KMS-11 (cell line): ENCODE measurements around the gene GMCL2.

Experiments
- H2AFZ ChIP-seq: fragments of 200-600 bp; sonication (generic); 2 replicates; pipeline ENCODE4 v1.6.1; 2016; ENCODE audit warnings: antibody characterized with exemption, mixed run types, low read depth
- H3K27ac ChIP-seq: fragments of 200-600 bp; sonication (generic); 2 replicates; pipeline ENCODE4 v1.6.1; 2016; ENCODE audit warnings: mild to moderate bottlenecking, mixed run types
- H3K27me3 ChIP-seq: fragments of 200-600 bp; sonication (generic); 2 replicates; pipeline ENCODE4 v1.6.1; 2017; ENCODE audit warnings: mild to moderate bottlenecking, low read depth, mixed run types, moderate library complexity; ENCODE audit not compliant: insufficient read depth
- H3K36me3 ChIP-seq: fragments of 200-600 bp; sonication (generic); 2 replicates; pipeline ENCODE4 v1.6.1; 2017; ENCODE audit warnings: mild to moderate bottlenecking, mixed run types; ENCODE audit not compliant: insufficient read depth
- H3K4me1 ChIP-seq: fragments of 200-600 bp; sonication (generic); 2 replicates; pipeline ENCODE4 v1.6.1; 2016; ENCODE audit warnings: mild to moderate bottlenecking, low read depth, mixed run types; ENCODE audit not compliant: poor library complexity, severe bottlenecking
- H3K4me2 ChIP-seq: fragments of 200-600 bp; sonication (generic); 2 replicates; pipeline ENCODE4 v1.7.0; 2016; ENCODE audit warnings: mild to moderate bottlenecking, mixed run types
- H3K4me3 ChIP-seq: fragments of 200-600 bp; sonication (generic); IDR thresholded peaks from 2 replicates; pipeline ENCODE4 v1.6.1; 2017; ENCODE audit warnings: low read depth, low read length, mixed read lengths; ENCODE audit not compliant: insufficient read depth
- H3K79me2 ChIP-seq: fragments of 200-600 bp; sonication (generic); 2 replicates; pipeline ENCODE4 v1.6.1; 2016; ENCODE audit warnings: low read depth, mixed run types; ENCODE audit not compliant: insufficient read depth
- H3K9ac ChIP-seq: fragments of 200-600 bp; sonication (generic); 2 replicates; pipeline ENCODE4 v1.6.1; 2016; ENCODE audit warnings: mild to moderate bottlenecking, mixed run types
- H4K20me1 ChIP-seq: fragments of 200-600 bp; sonication (generic); 2 replicates; pipeline ENCODE4 v1.6.1; 2016; ENCODE audit warnings: mild to moderate bottlenecking, mixed run types; ENCODE audit not compliant: insufficient read depth
- CTCF ChIP-seq: fragments of 200-600 bp; sonication (generic); conservative IDR thresholded peaks from 2 replicates; pipeline ENCODE4 v1.6.1; 2017; ENCODE audit warnings: low read depth, mild to moderate bottlenecking, antibody characterized with exemption, low read length, moderate library complexity, mixed read lengths

Gene GMCL2

GRCh38 chr5:178227929-178228328 is 40.8 kb upstream of the GMCL2 start:
- no peak overlapping the region for H3K4me2 ChIP-seq
- H3K27me3 ChIP-seq: no peaks in the 10 kb centered on the region
- TF ChIP-seq CTCF: no peak
- peaks cover 6% of the 10 kb centered on the region for H3K4me1 ChIP-seq
- H3K4me3 ChIP-seq: no peak overlapping the region
- H2AFZ ChIP-seq: no peak overlapping the region
- H3K9ac ChIP-seq: no peak overlapping the region
- H3K79me2 ChIP-seq: peaks cover 18% of the 10 kb centered on the region; the same call in 1 of the 2 replicates
- no peaks in the 10 kb centered on the region for H3K36me3 ChIP-seq
- H4K20me1 ChIP-seq: no peaks in the 10 kb centered on the region
- H3K27ac ChIP-seq: no peak overlapping the region

- H3K36me3 ChIP-seq: no peaks in the 10 kb centered on the region
- no peak for TF ChIP-seq CTCF
- H4K20me1 ChIP-seq: no peaks in the 10 kb centered on the region
- no peak overlapping the region for H3K4me2 ChIP-seq
- no peak overlapping the region for H3K27ac ChIP-seq
- peaks cover 18% of the 10 kb centered on the region; the same call in 1 of the 2 replicates for H3K79me2 ChIP-seq
- H2AFZ ChIP-seq: no peak overlapping the region
- peaks cover 6% of the 10 kb centered on the region for H3K4me1 ChIP-seq
- H3K9ac ChIP-seq: no peak overlapping the region
- no peak overlapping the region for H3K4me3 ChIP-seq
- H3K27me3 ChIP-seq: no peaks in the 10 kb centered on the region
Observed at GRCh38 chr5:178227138-178227659, 40.0 kb upstream of the GMCL2 start.

DNA sequence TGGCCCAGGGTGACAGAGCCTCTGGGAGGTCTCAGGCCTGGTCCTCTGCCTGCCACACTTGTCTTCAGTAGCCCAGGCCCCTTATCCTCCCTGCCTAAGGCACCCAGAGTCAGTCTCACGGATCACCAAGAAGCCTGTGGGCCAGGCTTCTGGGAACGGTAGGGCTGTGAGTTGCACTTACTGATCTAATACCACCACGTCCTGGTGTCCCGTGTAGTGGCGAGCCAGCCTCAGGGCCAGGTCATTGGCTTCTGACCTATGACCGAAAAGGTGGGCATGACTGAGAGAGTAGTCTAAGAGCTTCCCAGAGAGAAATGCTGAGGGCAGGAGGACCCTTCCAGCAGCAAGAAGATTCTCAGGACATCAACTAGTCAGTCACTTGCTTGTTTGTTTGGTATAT is 38.0 kb upstream of the GMCL2 start:
- H3K4me2 ChIP-seq: no peak overlapping the region
- TF ChIP-seq CTCF: no peak
- no peak overlapping the region for H3K4me3 ChIP-seq
- H3K27me3 ChIP-seq: no peaks in the 10 kb centered on the region
- H2AFZ ChIP-seq: no peak overlapping the region
- no peaks in the 10 kb centered on the region for H3K4me1 ChIP-seq
- no peak overlapping the region for H3K27ac ChIP-seq
- H3K36me3 ChIP-seq: no peaks in the 10 kb centered on the region
- H4K20me1 ChIP-seq: no peaks in the 10 kb centered on the region
- H3K9ac ChIP-seq: no peak overlapping the region
- H3K79me2 ChIP-seq: peaks cover 4% of the 10 kb centered on the region; the same call in 1 of the 2 replicates

GRCh38 chr5:178224403-178224802 is 37.2 kb upstream of the GMCL2 start:
- H3K27ac ChIP-seq: no peak overlapping the region
- no peaks in the 10 kb centered on the region for H3K4me1 ChIP-seq
- H3K4me2 ChIP-seq: no peak overlapping the region
- H3K4me3 ChIP-seq: no peak overlapping the region
- H4K20me1 ChIP-seq: no peaks in the 10 kb centered on the region
- H3K36me3 ChIP-seq: no peaks in the 10 kb centered on the region
- TF ChIP-seq CTCF: no peak
- H2AFZ ChIP-seq: no peak overlapping the region
- no peak overlapping the region for H3K9ac ChIP-seq
- H3K79me2 ChIP-seq: no peaks in the 10 kb centered on the region
- no peaks in the 10 kb centered on the region for H3K27me3 ChIP-seq
